GM21381 (cell line): Measurements from ENCODE around the gene SH2D3C.

Source experiments
- ATAC-seq: cut with Tn5 transposase; IDR thresholded peaks from one replicate; pipeline ENCODE4 v1.9.1; 2021; ENCODE audit warnings: mild to moderate bottlenecking, moderate library complexity; ENCODE audit not compliant: unreplicated experiment

Gene SH2D3C

DNA sequence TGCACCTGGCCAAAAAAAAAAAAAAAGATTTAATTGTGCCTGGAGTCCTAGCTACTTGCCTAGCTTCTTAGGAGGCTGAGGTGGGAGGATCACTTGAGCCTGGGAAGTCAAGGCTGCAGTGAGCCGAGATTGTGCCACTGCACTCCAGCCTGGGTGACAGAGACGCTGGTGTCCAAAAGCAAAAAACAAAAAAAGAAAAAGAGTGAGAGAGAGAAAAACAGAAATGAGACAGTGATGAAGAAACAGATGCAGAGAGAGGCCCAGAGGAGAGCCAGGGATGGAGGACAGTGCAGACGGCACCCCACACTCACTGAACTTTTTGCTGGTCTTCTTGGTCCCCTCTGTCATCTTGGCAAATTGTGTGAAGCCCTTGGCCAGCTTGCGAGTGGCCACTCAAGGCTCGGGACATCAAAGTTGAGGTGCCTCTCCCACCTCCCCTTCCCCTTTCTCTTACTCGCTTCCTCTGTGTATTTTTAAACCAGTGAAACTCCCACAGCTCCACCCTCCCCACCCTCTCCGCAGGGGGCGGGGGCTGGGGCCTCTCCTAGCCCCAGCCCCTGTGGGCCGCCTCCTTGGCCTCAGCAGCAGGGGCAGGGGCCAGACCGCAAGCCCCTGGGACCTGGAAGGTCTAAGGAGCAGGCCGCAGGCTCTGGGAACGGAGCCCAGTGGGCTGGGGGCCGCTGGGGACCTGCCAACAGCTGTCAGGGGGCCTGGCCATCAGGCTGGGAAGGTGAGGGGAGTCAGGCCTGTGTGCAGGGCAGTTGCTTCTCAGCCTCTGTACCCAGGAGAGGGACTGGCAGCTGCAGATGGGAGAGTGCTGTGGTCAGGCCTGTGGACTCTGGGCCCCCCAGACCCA is at the start of gene SH2D3C:
Gene SH2D3C (minus strand): TSS at position 387 of the 856 bp plus-strand sequence. CDS start 39 bp downstream, at position 348.
- ATAC-seq = peak; percentile 34

DNA sequence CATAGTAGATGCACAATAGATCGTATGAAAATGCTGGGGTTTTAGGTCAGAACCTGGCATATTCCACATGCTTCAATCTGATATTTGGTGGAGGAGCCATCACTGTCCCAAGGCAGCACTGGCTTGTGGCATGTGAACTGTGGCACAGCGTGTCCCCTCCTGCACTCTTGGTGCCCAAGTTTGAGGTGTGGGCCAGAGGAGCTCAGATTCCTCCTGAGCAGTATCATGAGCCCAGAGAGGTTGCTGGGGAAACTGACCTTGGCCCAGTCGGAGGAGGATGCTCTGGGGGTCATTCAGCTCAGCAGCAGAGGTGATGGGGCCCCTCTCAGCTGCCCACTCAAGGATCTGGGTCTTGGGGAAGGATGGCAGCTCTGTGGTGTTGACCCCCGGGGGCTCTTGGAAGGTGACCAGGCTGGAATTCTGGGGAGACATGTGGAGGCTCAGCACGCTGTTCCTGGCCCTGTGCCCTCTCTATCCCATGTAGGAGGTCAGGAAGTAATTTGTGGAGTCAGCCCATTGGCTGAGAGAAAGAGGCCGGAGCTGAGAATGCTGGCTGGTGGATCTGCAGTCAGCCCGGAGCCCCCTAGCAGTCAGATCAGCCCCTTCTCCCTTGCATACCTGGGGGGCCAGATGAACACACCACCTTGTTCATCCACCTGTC is 47.9 kb upstream of the SH2D3C start:
- ATAC-seq = no peak

- ATAC-seq = no peak
These were observed 47.0 kb upstream of the SH2D3C start for GRCh38 chr9:127825319-127826051.

GRCh38 chr9:127822108-127822507 is 43.6 kb upstream of the SH2D3C start:
- ATAC-seq = no peak

GRCh38 chr9:127818574-127818973 is 40.1 kb upstream of the SH2D3C start:
- no peak for ATAC-seq

GRCh38 chr9:127817881-127818434 is 39.5 kb upstream of the SH2D3C start:
- ATAC-seq = no peak

GRCh38 chr9:127816728-127817127 is 38.3 kb upstream of the SH2D3C start:
- ATAC-seq = no peak

- no peak for ATAC-seq
These were observed 37.9 kb upstream of the SH2D3C start for GRCh38 chr9:127816362-127816725.

GRCh38 chr9:127815512-127816361 is 37.3 kb upstream of the SH2D3C start:
- ATAC-seq = no peak

DNA sequence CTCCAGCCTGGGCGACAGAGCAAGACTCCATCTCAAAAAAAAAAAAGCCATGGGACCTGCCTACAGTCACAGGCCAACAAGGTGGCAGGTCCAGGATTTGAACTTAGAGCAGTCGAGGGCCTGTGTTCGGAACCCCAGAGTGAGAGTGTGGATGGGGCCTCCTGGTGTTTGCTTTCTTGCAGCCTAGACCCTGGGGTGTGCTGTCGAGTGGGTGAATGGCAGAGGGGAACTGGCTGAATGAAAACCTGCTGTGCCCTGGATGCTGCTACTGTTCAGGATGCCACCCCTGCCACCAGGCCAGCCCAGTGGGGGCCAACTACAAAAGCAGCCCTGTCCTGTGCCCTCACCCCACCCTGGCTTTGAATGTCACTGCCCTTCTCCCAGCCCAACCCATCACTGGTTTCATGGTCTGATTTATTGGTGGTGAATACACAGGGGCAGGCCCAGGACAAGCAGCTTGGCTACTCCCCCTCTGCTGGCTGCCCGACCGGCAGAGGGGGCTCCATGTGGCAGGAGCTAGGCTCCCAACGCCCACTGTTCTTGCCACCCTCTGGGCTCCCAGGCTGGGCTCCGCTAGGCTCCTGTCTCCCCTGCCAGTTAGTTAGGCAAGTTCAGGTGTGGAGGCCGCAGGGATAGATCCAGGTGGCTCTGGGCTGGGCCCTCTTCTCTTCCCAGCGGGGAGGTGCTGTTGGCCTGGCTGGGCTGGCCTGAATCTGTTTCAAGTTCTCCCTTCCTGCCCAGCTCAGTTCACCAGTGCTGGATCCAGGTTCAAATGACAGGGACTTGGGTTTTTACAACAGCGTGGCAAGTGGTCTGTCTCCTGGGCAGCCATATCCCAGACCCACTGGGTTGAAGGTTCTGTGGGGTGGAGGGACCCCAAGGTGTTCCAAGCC is 36.4 kb upstream of the SH2D3C start:
- ATAC-seq = no peak

DNA sequence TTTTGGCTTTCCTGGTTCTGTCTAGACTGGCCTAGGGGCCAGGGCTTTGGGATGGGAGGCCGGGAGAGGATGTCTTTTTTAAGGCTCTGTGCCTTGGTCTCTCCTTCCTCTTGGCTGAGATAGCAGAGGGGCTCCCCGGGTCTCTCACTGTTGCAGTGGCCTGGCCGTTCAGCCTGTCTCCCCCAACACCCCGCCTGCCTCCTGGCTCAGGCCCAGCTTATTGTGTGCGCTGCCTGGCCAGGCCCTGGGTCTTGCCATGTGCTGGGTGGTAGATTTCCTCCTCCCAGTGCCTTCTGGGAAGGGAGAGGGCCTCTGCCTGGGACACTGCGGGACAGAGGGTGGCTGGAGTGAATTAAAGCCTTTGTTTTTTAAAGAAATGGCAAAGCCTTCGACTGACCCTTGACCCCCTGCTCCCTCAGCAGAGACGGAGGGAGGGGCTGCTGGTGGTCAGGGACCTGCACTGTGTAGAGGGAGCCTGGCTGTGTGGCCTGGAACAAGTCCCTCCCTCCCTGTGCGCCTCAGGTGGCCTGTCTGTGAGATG is 35.3 kb upstream of the SH2D3C start:
- no peak for ATAC-seq

- ATAC-seq = no peak
These were observed 34.6 kb upstream of the SH2D3C start for GRCh38 chr9:127812936-127813675.

DNA sequence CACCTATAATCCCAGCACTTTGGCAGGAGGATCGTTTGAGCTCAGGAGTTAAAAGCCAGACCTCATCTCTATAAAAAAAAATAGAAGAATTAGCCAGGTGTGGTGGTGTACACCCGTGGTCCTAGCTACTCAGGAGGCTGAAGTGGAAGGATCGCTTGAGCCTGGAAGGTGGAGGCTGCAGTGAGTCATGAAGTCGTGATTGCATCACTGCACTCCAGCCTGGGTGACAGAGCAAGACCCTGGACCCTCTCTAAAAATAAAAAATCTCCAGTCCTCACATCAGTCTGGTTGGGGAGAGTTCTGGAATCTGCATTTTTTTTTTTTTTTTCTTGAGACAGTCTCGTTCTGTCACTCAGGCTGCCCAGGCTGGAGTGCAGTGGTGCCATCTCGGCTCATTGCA is 33.5 kb upstream of the SH2D3C start:
- ATAC-seq = no peak

DNA sequence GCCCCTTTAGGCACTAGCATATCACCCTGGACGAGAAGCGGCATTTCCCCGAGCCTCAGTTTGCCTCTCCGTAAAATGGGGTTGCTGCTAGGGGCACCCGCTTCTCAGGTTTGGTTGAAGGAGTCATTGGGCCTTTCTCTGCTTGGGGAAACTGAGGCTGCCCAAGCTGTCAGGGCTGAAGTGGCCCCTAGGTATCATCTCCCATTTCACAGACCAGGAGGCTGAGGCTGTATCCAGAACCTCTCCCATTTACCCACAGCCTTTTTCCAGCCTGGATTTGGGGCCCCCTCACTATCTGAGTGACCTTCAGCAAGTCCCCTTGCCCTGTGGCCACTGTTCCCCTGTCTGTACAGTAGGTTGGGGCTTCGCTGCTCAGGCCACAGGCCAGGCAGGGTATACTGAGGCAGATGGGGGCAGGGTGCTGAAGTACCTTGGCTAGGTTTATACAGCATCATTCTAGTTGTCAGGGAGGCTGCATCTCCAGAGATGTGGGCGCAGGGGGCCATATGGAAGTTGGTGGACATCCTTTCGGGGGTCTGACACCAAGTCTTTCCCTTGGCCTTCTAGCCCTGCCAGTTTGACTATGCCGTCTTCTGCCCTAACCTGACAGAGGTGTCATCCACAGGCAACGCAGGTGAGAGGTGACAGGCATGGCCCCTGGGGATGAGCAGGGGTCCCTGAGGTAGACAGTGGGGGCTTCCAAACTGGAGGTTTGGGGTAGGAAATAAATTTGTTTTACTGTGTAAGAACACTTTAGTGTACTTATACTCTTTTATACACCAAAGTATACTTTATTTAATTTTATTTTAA is 32.1 kb upstream of the SH2D3C start:
- ATAC-seq = no peak

DNA sequence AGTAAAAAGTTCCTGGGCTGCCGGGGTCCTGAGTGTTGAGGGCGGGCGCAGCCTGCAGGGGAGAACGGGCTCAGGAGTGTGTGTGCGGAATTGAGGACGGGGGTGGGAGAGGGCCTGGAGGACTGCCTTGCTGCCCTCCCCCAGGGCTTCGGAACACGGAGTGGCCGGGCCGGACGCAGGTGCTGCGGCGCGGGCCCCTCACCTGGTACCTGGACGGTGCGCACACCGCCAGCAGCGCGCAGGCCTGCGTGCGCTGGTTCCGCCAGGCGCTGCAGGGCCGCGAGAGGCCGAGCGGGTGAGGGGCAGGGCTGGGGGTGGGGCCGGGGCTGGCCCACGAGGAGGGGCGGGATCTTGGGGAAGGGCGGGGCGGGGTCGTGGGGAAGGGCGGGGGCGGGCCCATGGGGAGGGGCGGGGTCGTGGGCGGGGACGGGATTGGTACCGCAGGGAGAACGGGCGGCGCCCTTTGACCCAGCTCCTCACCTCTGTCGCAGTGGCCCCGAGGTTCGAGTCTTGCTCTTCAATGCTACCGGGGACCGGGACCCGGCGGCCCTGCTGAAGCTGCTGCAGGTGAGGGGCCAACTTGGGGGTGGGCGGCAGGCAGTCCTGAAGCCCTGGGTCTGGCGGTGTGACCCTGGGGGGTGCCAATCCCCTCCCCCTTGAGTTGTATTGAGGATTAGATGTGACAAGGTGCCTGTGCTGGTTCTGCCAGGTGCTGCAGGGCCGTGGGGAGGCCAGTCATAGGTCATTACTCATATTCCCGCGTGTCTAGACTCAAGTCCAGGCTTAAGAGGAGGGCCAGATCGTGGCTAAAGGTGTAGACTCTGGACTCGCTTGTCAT is 31.3 kb upstream of the SH2D3C start:
- ATAC-seq = no peak

- no peak for ATAC-seq
These were observed 30.6 kb upstream of the SH2D3C start for GRCh38 chr9:127809002-127809539.
